GM19468 (cell line): ENCODE measurements around the gene TMEM258.
A peak's percentile ranks its signal among the peaks of the same experiment; 100 is the strongest.

Experiments
- ATAC-seq: cut with Tn5 transposase; IDR thresholded peaks from one replicate; pipeline ENCODE4 v1.9.1; 2021; ENCODE audit warnings: mild to moderate bottlenecking, moderate library complexity, moderate number of reproducible peaks; ENCODE audit not compliant: unreplicated experiment; ENCODE audit errors: extremely low read depth

TMEM258 gene

DNA sequence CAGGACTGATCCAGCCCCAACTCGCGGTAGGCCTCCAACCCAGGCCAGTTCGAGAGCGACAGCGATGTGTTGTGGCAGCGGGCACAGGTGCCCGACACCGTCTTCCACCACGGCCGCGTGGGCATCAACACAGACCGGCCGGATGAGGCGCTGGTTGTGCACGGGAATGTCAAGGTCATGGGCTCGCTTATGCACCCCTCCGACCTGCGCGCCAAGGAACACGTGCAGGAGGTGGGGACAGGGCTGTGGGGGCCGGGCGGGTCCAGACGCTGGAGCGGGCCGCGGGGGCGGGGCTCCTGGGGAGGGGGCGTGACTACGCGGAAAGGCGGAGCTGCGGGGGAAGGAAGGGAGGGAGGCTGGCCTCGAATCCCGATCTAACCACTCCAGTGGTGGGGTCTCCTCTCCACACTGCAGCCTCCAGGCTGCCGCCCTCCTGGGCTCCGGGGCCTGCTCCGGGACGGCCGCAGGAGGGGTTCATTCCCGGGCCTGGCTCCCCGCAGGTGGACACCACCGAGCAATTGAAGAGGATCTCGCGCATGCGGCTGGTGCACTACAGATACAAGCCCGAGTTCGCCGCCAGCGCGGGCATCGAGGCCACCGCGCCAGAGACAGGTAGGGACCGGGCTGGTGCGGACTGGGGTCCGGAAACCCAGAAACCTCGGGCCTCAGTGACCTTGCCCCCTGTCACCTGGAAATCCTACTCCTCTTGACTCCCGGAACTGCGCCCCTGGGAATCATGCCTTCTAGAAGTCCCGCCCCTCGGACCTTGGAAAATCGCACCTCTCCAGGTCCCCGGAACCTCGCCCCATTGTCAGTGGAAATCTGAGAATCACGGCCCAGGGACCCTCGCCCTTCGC lies 14.9 kb downstream of the TMEM258 start:
- ATAC-seq: no peak

DNA sequence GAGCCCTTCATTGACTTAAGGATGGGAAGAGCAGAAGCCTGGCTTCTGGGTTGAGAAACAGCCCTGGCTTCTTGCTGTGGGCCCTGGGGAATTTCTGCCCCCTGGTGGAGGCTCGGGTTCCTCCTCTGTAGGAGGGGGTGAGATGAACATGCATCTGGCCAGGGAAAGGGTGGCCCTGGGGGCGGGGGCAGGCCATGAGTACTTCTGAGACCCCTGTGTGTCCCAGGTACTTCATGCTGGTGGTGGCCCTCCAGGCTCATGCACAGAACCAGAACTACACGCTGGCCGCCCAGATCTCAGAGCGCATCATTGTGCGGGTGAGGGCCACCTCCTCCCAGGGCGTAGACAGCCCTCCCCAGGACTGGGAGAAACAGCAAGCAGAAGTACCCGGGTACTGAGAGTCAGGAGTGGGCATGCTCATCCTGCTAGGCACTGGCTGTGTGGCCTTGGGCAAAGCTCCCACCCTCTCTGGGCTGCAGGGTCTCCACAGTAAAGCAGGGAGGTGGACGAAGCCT lies 15.8 kb downstream of the TMEM258 start:
- peak; percentile 25 for ATAC-seq

DNA sequence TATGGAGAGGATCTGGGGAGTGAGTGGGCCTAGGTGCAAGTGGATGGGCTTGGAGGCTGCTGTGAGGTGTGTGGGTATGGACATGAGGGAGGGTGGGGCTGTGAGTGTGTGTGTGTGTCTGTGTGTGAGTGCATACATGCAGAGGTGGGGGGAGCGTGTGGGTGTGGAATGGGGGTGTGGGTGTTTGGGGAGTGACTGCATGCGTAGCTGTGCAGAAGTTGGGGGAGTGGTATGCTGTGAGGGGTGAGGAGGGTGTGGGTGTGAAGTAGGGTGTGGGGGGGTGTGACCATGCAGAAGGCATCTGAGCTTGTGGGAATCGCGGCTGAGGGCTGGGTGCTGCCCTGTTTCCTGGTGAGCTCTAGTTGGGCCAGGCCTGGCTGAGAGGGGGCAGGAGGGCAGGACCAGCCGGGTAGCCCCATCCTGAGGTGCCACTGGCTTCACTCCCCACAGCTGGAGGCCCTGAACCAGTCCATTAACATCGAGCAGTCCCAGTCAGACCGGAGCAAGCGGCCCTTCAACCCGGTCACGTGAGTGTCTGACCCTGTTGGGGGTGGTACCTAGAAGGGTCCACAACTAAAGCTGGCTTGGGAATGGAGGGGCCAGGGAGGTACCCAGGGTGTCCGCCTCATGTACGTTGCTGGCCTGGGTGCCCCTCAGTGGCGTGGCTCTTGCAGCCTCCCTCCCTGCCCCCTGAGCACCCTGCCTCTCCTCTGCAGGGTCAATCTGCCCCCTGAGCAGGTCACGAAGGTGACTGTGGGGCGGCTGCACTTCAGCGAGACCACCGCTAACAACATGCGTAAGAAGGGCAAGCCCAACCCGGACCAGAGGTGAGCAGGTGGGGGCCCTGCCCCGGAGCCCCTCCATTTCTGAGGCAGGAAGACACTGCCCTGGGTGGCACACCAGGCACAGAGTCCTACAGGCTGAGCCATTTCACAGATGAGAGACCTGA lies 16.5 kb downstream of the TMEM258 start:
- ATAC-seq: no peak

DNA sequence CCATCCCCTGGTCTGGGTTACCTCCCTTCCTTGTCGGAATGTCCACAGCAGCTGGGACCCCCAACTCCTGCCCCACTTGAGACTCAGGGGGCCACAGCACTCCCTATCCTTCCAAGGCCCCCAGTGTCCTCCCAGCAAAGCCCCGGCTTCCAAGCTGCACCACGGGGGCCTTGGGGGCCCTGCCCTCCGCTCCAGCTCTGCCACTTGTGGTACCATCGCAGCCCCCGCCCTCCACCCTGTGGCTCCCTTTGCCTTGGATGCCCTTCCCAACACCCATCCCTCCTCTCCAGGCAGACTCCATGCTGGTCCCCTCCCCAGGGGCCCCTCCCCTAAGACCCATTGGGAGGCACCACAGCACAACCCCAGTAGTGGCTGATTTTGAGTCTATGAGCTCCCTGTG lies 17.3 kb downstream of the TMEM258 start:
- ATAC-seq: no peak

DNA sequence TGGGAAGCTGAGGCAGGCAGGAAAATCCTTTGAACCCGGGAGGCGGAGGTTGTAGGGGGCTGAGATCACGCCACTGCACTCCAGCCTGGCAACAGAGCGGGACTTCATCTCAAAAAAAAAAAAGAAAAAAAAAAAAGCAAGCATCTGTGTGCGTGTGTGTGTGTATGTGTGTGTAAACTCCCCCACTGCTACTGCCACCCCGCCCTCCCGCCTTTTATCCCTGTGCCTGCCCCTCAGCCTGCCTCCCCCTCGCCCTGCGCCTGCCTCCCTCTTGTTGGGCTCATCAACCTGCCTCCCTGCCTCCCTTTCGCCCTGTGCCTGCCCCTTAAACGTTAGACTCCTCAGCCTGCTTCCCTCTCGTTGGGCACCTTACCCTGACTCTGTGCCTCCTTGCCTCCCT lies 18.0 kb downstream of the TMEM258 start:
- no peak for ATAC-seq

DNA sequence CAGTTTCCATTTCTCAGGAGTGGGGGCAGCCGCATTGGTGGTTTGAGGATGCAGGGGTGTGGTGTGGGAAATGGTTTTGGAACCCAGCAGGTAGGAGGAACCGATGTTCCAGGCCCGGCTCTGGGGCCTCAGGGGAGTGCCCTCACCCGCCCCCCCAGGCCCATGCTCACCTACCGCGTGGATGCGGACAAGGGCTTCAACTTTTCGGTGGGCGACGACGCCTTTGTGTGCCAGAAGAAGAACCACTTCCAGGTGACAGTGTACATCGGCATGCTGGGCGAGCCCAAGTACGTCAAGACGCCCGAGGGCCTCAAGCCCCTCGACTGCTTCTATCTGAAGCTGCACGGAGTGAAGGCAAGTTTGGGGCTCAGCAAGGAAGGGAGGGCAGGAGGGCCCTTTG lies 18.6 kb downstream of the TMEM258 start:
- no peak for ATAC-seq

DNA sequence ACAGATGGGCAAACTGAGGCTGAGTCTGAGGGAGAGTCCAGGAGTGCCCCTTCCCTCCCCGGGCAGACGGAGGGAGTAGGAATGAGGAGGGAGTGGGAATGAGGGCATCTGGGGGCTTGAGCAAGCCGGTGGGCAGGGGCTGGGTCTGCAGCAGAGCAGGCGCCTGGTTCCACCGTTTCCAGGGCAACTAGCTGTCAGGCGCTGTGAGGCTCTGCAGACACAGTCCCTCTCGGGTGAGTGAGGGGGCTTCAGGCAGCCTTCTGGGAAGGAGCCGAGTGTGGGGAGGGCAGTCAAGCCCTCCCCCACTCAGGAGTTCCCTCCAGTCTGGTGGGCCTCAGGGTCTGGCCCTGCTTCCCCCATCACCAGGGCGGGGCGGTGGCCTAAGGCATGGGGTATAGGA lies 19.0 kb downstream of the TMEM258 start:
- ATAC-seq: no peak

DNA sequence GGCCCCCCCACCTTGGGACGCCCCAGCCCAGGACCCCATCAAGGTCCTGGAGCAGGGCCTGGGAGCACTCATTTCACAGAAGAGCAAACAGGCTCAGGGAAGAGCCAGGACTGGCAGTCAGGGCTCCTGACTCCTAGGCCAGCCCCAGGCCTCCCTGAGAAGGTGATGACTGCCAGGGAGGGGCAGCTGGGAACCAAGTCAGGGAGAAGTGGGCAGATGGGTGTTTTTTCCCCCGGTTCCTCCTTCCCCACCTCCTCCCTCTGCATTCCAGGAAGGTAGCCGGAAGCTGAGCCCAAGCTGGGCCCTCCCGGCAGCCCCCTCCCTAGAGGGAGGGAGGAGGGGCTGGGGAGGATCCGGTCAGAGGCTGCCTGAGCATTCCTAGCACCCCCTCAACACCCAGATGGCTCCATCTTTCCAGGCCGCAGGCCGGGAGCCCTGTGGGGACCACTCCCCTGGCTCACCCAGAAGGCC lies 20.4 kb downstream of the TMEM258 start:
- ATAC-seq: no peak

DNA sequence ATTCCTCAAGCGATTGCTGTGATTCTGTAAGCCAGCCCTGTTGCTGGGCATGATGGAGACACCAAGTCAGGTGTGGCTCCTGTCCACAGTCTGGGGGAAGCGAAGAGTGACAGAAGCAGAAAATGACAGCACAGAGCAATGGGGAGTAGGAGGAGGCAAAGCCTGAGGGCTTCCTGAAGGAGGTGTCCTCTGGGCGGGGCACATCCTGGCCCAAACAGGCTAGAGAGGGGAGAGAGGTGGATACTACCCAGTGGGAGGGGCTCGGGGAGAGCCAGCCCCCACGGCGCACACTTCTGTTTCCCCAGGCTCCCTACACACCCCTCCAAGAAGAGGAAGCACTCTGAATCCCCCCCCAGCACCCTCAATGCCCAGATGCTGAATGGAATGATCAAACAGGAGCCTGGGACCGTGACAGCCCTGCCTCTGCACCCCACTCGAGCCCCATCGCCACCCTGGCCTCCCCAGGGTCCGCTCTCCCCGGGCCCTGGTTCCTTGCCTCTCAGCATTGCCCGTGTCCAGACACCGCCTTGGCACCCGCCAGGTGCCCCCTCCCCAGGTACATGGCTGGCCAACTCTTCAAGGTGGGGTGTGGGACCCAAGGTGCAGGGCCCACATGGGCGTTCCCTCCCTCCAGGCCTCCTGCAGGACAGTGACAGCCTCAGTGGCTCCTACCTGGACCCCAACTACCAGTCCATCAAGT lies 21.1 kb downstream of the TMEM258 start:
- no peak for ATAC-seq

DNA sequence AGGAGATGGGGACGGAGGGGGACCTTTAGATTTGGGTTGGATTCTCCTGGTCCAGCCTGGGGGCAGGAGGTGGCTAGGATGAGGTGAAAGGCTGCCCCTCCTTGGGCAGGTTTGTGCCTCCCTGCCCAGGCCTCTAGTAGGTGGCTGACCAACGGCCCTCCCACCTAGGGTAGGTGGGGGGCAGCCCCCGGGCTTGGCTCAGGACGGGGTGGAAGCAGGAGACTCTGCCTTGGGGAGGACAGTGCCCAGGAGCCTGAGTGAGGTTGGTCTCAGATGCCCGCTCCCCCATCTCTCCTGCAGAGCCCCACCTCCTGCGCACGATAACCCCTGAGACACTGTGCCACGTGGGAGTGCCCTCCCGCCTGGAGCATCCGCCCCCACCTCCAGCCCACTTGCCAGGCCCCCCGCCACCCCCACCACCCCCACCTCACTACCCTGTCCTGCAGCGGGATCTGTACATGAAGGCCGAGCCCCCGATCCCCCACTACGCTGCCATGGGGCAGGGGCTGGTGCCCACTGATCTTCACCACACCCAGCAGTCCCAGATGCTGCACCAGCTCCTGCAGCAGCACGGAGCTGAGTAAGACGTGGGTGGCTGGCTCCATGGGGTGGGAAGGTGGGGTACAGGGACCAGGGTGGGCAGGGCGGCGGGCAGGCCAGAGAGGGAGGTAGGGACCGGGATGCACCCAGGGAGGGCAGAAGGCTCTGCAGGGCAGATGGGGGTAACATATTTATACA lies 22.3 kb downstream of the TMEM258 start:
- no peak for ATAC-seq

DNA sequence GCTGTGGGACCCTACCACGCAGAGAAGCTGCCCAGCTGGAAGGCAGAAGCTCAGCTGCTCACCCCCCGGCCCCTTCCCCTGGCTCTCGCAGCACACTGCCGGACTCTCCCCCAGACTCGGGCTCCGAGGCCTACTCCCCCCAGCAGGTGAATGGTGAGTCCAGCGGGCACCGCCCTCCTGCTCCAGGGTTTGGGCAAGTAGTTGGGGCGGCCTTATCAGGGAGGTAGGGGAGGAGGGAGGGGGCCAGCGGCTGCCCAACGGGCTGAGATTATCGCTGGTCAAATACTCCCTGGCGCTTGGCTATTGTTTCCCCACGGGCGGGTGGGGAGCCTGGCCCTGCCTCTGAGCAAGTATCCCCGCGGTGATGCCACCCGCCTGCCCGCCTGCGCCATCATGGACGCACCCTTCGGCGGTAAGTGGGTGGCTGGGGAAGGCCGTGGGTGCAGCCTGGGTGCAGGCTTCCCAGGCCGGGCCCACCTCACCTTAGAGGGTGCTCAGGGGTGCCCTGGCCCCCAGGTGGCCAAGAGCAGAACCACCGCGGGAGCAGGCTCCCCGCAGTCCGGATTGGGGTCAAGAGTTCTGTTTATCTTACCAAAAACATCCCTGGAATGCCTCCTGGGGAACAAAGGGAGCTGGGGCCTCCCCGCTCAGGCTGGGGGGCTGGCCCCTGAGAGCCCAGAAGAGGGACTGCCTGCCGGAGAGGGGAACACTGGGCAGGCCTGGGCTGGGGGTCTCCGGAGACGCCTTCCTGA lies 23.1 kb downstream of the TMEM258 start:
- no peak for ATAC-seq

DNA sequence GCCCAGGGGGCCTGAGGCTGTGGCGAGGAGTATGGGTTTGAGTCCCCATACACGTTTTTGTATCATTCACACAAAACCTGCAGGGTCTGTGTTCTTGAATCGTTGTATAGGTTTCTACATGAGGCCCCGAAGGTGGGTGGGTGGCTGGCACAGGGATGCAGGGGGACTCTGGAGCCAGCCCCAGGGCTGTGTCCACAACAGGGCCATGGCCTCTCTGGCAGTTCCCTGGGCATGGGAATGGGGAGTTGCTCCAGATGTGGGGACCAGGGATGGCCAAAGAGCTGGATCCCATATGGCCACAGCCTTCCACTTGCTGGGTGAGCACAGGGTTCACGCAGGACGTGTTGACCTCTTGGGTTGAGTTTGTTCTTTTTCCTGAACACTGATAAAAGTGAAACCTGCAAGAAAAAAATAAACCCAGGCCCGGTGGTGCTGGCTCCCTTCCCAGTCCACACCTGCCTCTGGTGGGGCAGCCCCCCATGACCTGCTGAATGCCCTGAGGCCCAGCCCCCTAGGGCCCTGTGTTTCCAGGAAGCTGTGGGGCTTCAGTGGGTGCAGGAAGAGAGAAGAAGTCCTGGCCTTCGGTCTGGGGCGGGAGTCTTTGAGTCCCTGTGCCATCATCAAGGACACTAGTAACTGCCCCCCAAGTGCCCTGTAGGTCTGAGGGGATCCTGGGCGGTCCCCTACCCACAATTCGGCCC lies 23.9 kb downstream of the TMEM258 start:
- ATAC-seq: no peak

DNA sequence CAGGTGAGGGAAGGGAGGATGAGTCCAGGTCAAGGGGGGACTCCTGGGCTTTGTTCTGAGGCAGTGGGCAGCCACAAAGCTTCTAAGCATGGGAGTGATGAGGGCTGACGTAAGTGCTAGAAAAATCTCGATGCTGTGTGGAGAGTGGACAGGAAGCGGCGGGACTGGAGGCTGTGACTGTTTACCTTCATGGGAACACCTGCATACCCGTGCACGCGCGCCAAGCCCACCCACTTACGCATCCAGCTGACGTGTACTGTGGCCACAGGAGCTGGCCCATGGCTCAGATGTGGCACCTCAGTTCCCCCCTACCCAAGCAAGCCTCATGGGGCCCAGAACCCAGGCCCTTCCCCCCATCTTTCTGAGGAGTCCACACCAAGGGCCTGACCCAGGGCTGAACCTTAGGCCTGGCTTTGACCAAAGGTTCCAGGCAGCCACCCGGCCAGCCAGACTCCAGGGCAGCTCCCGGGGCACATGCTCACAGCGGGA lies 26.0 kb downstream of the TMEM258 start:
- no peak for ATAC-seq

DNA sequence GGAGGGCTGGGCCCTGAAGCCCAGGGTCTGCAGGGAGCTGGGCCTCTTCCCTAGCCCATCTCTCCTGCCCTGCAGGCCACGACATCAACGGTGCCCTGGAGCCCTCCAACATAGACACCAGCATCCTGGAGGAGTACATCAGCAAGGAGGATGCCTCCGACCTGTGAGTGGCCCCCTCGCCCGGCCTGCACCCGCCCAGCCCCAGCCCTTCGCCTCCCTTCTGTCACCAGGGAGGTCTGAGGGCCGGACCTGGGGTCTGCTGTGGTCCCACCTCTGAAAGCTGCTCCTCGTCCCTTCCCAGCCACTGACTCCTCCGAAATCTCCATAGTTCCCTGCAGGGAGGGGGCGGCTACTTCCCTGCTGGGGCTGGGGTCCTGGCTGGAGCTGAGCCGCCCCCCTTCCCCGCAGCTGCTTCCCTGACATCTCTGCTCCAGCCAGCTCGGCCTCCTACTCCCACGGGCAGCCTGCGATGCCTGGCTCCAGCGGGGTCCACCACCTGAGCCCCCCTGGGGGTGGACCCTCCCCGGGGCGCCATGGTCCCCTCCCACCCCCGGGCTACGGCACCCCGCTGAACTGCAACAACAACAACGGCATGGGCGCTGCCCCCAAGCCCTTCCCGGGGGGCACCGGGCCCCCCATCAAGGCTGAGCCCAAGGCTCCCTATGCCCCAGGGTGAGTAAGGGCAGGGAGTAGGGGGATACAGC lies 26.7 kb downstream of the TMEM258 start:
- no peak for ATAC-seq

DNA sequence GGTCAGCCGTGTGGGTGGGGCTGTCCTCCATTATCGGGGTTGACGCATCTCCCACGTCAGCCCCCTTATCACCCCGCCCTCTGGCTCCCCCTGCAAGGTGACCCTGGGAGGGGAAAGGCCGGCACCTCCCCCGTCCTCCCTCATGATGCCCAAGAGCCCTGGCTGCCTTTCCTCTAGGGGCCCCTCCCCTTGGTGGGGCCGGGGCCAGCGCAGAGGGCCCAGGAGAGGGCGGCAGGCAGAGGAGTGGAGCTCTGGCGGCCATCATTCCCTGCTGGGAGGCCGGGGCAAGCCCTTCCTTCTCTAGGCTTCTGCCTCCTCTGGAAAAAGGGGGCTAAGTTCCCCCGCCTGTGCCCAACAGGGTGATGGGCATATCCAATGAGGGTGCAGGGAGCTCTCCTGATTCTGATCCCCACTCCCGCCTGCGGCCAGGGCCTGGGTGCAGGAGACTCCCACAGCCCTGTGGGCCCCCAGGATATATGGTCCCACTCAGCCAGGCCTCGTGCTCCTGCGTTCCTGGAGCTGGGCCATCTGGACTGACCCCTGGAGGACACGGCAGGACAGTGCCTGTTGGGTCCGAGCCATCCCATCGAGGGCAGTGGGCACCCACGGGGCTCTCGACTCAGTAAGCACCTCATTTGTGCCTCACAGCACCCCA lies 27.7 kb downstream of the TMEM258 start:
- no peak for ATAC-seq

DNA sequence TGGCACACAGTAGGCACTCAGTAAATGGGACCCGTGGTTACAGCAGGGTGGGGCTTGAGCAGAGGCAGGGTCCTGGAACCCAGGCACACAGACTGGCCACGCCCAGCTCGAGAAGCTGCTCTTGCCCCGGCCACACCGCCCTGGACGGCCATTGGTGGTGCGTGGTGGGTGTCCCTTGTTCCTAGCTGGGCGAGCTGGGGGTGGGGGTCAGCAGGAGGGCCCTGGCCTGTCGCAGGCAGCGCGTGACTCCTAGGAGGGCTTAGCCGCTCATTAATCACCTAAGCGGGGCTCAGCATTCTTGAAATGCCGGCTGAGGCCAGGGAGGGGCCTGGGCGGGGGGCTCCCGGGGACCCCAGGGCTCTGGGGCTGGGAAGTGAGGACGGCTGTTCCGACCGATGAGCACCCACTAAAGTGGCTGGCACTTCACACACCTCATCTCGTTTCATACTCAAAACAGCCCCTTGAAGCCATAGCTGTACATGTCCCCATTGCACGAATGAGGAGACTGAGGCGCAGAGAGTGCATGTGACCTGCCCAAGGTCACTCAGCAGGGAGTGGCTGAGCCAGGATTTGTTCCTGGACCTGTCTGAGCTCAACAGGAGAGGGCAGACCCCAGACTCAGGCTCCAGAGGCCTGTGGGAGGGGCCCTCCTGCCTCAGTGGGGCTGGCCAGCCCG lies 28.3 kb downstream of the TMEM258 start:
- ATAC-seq: no peak

DNA sequence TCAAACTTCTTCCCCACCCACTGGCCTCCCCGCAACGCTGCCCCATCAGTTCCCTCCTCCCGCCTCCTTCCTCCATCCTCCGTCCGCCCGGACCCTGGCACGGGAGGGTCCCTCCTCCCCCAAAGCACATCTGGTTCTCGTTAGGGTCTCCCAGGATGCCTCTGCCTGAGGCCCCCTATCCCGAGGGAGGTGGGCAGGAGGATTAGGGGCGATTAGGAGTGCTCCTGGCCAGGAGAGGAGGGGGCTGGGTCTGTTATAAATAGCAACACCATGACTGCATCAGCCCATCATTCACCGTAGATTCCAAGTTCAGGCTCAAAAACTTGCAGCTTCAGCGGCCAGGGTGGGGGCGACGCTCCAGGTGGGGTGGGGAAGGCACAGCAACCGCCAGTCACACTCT lies 29.6 kb downstream of the TMEM258 start:
- ATAC-seq: no peak
